ENCODE data around the gene RBM10.
"Not testable (repeated sequence)": the region's sequence is repeated elsewhere in the genome, so short reads cannot be mapped to it uniquely, and the experiment has no call there.

Gene RBM10

GRCh38 chrX:47129157-47129898, 15.7 kb upstream of the RBM10 start:
- H3K36me3 ChIP-seq (ENCODE audit: insufficient read depth, insufficient read length, low read length), result no peaks in the 10 kb centered on the region
- H3K9ac ChIP-seq (ENCODE audit: insufficient read length, low read depth), result peak overlapping the region; percentile 66
- H3K9me3 ChIP-seq (ENCODE audit: insufficient read depth, low read length), result no peaks in the 10 kb centered on the region
- no peak for TF ChIP-seq YY1 (IDR thresholded peaks at IDR 0.05; ENCODE audit: insufficient read depth, insufficient read length)
- TF ChIP-seq SUZ12 (IDR thresholded peaks at IDR 0.05; ENCODE audit: extremely low read depth, insufficient read depth, insufficient read length), result no peak
- TF ChIP-seq ZNF274 (IDR thresholded peaks at IDR 0.05; ENCODE audit: low read depth, low read length), result no peak
- peak overlapping the region; percentile 63 for H3K4me3 ChIP-seq (ENCODE audit: insufficient read length, low read depth)
- DNase-seq (ENCODE audit: low read depth, low spot score), result peak; percentile 94
- H3K4me1 ChIP-seq (ENCODE audit: insufficient read depth, insufficient read length), result no peaks in the 10 kb centered on the region
- no peaks in the 10 kb centered on the region for H3K27me3 ChIP-seq (ENCODE audit: insufficient read depth, insufficient read length)

GRCh38 chrX:47129899-47130358, 15.1 kb upstream of the RBM10 start:
- no peak for TF ChIP-seq SUZ12 (IDR thresholded peaks at IDR 0.05; ENCODE audit: extremely low read depth, insufficient read depth, insufficient read length)
- no peak for TF ChIP-seq ZNF274 (IDR thresholded peaks at IDR 0.05; ENCODE audit: low read depth, low read length)
- TF ChIP-seq YY1 (IDR thresholded peaks at IDR 0.05; ENCODE audit: insufficient read depth, insufficient read length), result no peak
- no peaks in the 10 kb centered on the region for H3K4me1 ChIP-seq (ENCODE audit: insufficient read depth, insufficient read length)
- no peaks in the 10 kb centered on the region for H3K27me3 ChIP-seq (ENCODE audit: insufficient read depth, insufficient read length)
- H3K9me3 ChIP-seq (ENCODE audit: insufficient read depth, low read length), result no peaks in the 10 kb centered on the region
- H3K9ac ChIP-seq (ENCODE audit: insufficient read length, low read depth), result no peak overlapping the region
- H3K36me3 ChIP-seq (ENCODE audit: insufficient read depth, insufficient read length, low read length), result no peaks in the 10 kb centered on the region
- DNase-seq (ENCODE audit: low read depth, low spot score), result no peak
- H3K4me3 ChIP-seq (ENCODE audit: insufficient read length, low read depth), result peak overlapping the region; percentile 63

- Histone ChIP-seq H3K4me1 (ENCODE audit: insufficient read depth, insufficient read length) (no peaks in the 10 kb centered on the region), H3K9me3 (ENCODE audit: insufficient read depth, low read length) (no peaks in the 10 kb centered on the region), H3K9ac (ENCODE audit: insufficient read length, low read depth) (no peak overlapping the region), H3K27me3 (ENCODE audit: insufficient read depth, insufficient read length) (no peaks in the 10 kb centered on the region), H3K36me3 (ENCODE audit: insufficient read depth, insufficient read length, low read length) (no peaks in the 10 kb centered on the region), H3K4me3 (ENCODE audit: insufficient read length, low read depth) (no peak overlapping the region)
- TF ChIP-seq YY1 (IDR thresholded peaks at IDR 0.05; ENCODE audit: insufficient read depth, insufficient read length), result no peak
- DNase-seq (ENCODE audit: low read depth, low spot score), result no peak
These were observed 11.5 kb upstream of the RBM10 start for GRCh38 chrX:47133493-47133892.

- not testable (repeated sequence) for DNase-seq (ENCODE audit: low read depth, low spot score); H3K4me3 ChIP-seq (ENCODE audit: insufficient read length, low read depth); H3K9ac ChIP-seq (ENCODE audit: insufficient read length, low read depth); H3K4me1 ChIP-seq (ENCODE audit: insufficient read depth, insufficient read length); H3K27me3 ChIP-seq (ENCODE audit: insufficient read depth, insufficient read length); H3K9me3 ChIP-seq (ENCODE audit: insufficient read depth, low read length)
- H3K36me3 ChIP-seq (ENCODE audit: insufficient read depth, insufficient read length, low read length), result peaks cover 11% of the 10 kb centered on the region
These were observed 9.4 kb upstream of the RBM10 start for GRCh38 chrX:47135650-47136049.

- Histone ChIP-seq H3K36me3 (ENCODE audit: insufficient read depth, insufficient read length, low read length) (peaks cover 28% of the 10 kb centered on the region), H3K9ac (ENCODE audit: insufficient read length, low read depth) (no peak overlapping the region), H3K27me3 (ENCODE audit: insufficient read depth, insufficient read length) (no peaks in the 10 kb centered on the region), H3K4me1 (ENCODE audit: insufficient read depth, insufficient read length) (no peaks in the 10 kb centered on the region), H3K4me3 (ENCODE audit: insufficient read length, low read depth) (no peak overlapping the region), H3K9me3 (ENCODE audit: insufficient read depth, low read length) (no peaks in the 10 kb centered on the region)
- DNase-seq (ENCODE audit: low read depth, low spot score), result no peak
- TF ChIP-seq ZNF274 (IDR thresholded peaks at IDR 0.05; ENCODE audit: low read depth, low read length), result no peak
- no peak for TF ChIP-seq YY1 (IDR thresholded peaks at IDR 0.05; ENCODE audit: insufficient read depth, insufficient read length)
- TF ChIP-seq SUZ12 (IDR thresholded peaks at IDR 0.05; ENCODE audit: extremely low read depth, insufficient read depth, insufficient read length), result no peak
These were observed 6.8 kb upstream of the RBM10 start for GRCh38 chrX:47138171-47138570.

GRCh38 chrX:47143894-47144625, 961 bp upstream of the RBM10 start:
- no peak for DNase-seq (ENCODE audit: low read depth, low spot score)
- Histone ChIP-seq H3K9me3 (ENCODE audit: insufficient read depth, low read length) (no peaks in the 10 kb centered on the region), H3K4me3 (ENCODE audit: insufficient read length, low read depth) (peak overlapping the region; percentile 93), H3K36me3 (ENCODE audit: insufficient read depth, insufficient read length, low read length) (peaks cover 51% of the 10 kb centered on the region), H3K27me3 (ENCODE audit: insufficient read depth, insufficient read length) (no peaks in the 10 kb centered on the region), H3K4me1 (ENCODE audit: insufficient read depth, insufficient read length) (peaks cover 9% of the 10 kb centered on the region), H3K9ac (ENCODE audit: insufficient read length, low read depth) (peak overlapping the region; percentile 96)
- TF ChIP-seq ZNF274 (IDR thresholded peaks at IDR 0.05; ENCODE audit: low read depth, low read length) (no peak), YY1 (IDR thresholded peaks at IDR 0.05; ENCODE audit: insufficient read depth, insufficient read length) (no peak), SUZ12 (IDR thresholded peaks at IDR 0.05; ENCODE audit: extremely low read depth, insufficient read depth, insufficient read length) (no peak)

GRCh38 chrX:47145395-47146120, 537 bp downstream of the RBM10 start:
- peaks cover 9% of the 10 kb centered on the region for H3K4me1 ChIP-seq (ENCODE audit: insufficient read depth, insufficient read length)
- peak overlapping the region; percentile 96 for H3K9ac ChIP-seq (ENCODE audit: insufficient read length, low read depth)
- H3K36me3 ChIP-seq (ENCODE audit: insufficient read depth, insufficient read length, low read length), result peaks cover 50% of the 10 kb centered on the region
- TF ChIP-seq YY1 (IDR thresholded peaks at IDR 0.05; ENCODE audit: insufficient read depth, insufficient read length), result no peak
- TF ChIP-seq ZNF274 (IDR thresholded peaks at IDR 0.05; ENCODE audit: low read depth, low read length), result no peak
- no peak for TF ChIP-seq SUZ12 (IDR thresholded peaks at IDR 0.05; ENCODE audit: extremely low read depth, insufficient read depth, insufficient read length)
- H3K4me3 ChIP-seq (ENCODE audit: insufficient read length, low read depth), result peak overlapping the region; percentile 93
- no peaks in the 10 kb centered on the region for H3K9me3 ChIP-seq (ENCODE audit: insufficient read depth, low read length)
- DNase-seq (ENCODE audit: low read depth, low spot score), result no peak
- H3K27me3 ChIP-seq (ENCODE audit: insufficient read depth, insufficient read length), result no peaks in the 10 kb centered on the region
